NCI-H2196 (cell line): ENCODE results near the gene LRRC15.

Experiments
- DNase-seq: peaks from one replicate; lab custom pipeline; 2025; ENCODE audit not compliant: unreplicated experiment; lab: John Stamatoyannopoulos, UW

LRRC15 gene

DNA sequence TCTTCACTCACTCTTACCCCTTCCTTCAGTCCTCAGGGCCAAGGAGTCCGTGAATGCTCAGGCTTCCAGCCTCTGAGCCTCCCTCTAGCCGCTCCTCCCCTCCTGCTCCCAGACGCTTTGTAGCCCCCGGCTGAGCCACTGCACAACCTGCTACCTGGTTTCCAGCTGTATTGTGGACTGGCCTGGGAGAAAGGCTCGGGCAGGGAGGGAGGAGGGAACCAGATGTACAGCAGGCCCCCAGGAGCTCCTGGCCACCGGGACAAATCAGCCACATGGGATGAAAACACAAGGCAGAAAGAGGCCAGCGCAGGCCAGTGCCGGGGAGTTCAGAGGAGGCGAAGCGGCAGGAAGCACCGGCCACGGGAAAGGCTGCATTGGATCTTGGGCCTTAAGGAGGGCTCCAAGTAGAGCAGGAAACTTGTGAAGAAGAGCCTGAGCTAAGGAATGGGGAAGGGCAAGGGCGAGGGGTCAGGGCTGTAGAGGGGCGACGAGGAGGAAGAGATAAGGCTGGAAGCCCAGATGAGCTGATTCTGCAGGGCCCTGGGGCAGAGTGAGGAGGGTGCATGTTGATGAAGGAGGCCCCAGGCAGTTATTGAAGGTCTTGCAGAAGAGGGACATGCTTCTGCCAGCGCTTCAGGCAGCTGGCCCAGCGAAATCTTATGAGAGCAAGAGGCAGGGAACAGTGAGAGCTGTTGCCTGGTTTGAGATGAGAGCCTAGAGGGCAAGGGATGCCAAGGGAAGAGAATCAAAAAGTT, 32.8 kb downstream of the LRRC15 start:
- DNase-seq: no peak

GRCh38 chr3:194333981-194334320, 35.6 kb downstream of the LRRC15 start:
- DNase-seq: no peak

DNA sequence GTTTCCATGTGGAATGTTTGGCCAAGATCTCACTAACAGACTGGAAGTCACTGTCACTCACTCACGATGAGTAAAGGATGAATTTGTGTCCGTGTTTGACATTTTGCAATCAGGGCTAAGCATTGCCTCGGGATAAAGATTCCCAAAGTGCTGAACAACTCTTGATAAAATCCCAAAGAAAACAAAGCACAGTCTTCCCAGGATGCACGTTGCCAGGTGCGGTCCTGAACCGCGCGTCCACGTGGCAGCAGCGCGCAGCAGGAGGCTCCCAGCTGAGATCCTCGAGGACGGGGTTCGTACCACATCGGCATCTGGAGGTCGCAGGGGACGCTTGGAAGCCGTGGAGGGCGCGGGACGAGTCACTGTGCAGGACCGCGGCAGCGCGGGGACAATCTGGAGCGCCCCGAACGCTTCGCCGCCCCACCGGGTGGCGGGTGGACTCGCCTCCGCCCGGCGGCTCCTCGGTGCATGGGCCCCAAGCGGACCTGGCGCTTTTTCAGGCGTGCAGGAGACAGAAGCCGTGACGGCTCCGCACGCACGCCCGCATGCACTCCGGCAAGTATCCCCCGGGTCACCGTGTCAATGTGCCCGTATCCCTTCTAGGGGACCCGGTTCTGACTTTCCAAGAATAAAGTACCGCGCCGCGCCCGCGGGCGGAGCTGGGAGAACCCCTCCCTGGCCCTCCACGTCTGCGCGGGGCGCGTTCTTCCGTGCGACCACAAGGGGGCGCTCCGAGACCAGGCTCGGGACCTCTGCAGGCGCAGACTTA, 36.1 kb downstream of the LRRC15 start:
- DNase-seq: no peak

GRCh38 chr3:194332858-194333211, 36.7 kb downstream of the LRRC15 start:
- DNase-seq: no peak

- DNase-seq: no peak
Observed at GRCh38 chr3:194330579-194330978, 39.0 kb downstream of the LRRC15 start.

DNA sequence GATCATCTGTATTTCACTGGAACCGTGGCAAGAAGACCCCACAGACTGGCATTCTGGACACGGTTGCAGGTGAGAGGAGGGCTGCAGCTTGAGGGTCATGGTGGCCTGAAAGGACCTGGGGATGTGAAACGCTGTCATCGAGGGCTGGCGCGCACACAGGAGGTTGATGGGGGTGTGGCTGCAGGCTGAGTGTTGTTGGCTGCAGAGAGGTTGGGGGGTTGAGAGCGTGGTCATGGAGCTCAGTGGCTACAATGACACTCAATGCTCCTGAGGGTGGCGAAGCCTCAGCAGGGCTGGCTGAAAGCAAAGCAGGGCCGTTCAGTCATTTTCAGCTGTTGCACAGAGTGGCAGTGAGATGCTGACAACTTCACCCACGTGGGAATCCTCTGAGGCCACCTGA, 39.4 kb downstream of the LRRC15 start:
- no peak for DNase-seq

DNA sequence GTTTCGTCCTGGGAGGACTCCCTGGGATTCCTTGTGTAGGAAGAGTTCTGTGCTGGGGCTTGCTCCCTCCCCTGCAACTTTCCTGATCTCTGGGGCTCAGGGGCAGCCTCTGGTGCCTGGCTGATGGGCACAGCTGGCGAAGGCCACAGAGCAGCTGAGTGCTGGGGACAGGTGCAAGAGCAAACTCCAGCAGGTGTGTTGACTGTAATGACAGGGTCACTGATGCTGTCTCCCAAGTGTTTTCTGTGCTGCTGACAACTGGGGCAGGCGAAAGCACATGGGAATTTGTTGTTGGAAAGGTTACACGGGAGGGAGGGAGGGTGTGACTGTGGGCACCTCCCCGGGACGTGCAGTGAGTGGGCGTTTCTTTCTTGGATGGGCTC, 40.0 kb downstream of the LRRC15 start:
- no peak for DNase-seq

GRCh38 chr3:194328942-194329582, 40.5 kb downstream of the LRRC15 start:
- DNase-seq: no peak

- DNase-seq: no peak
Observed at GRCh38 chr3:194328053-194328657, 41.4 kb downstream of the LRRC15 start.

DNA sequence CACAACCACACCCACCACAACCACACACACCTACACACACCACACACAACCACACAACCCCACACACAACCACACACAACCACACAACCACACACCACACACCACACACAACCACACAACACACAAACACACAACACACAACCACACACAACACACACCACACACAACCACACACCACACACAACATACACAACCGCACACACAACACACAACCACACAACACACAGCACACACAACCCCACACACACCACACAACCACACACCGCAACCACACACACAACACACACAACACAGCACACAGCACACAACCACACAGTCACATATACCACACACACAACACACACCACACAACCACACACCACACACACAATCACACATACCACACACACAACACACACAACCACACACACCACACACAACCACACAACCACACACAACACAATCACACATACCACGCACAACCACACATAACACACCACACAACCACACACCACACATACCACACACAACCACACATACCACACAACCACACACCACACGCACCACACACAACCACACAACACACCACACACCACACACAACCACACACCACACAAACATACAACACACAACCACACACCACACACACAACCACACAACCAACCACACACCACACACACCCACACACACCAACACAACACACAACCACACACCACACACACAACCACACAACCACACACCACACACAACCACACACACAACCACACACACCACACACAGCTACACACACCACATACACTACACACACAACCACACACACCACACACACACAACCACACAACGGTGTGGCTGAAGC, 42.1 kb downstream of the LRRC15 start:
- DNase-seq: no peak

- DNase-seq: no peak
Observed at GRCh38 chr3:194326968-194327217, 42.6 kb downstream of the LRRC15 start.

DNA sequence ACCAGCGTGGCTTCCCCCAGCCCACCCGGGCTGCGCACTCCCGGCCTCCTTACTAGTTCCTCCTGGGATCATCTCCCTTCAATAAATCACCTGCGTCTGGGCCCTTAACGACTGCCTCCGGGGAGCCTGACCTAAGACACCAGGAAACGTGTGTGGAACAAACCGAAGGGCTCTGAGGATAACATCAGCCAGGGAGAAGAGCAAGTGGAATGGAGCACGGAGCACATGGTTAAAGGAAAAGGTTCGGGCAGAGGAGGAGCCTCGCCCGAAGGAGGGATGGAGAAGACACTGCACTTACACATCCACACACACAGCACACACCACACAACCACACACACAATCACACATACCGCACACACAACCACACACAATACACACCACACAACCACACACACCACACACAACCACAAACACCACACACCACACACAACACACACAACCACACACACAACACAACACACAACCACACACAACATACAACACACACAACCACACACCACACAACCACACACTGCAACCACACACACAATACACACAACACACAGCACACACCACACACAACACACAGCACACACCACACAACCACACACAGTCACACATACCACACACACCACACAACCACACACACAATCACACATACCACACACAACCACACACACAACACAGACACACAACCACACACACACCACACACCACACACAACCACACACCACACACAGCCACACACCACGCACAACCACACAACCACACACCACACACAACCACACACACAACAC, 43.2 kb downstream of the LRRC15 start:
- DNase-seq: no peak

- DNase-seq: no peak
Observed at GRCh38 chr3:194325424-194326153, 44.0 kb downstream of the LRRC15 start.

DNA sequence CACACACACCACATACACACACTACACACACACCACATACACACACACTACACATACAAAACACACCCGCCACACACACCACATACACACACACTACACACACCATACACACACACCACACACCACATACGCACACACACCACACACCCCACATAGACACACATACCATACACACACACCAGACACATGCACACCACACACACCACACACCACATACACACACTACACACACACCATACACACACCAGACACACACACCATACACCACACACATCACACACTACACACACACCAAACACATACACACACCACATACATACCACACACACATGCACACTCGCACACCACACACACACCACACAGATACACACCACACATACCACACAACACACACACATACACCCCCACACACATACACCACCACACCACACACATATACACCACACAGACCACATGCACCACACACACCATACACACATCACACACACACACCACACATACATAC, 44.7 kb downstream of the LRRC15 start:
- no peak for DNase-seq

GRCh38 chr3:194323785-194324735, 45.5 kb downstream of the LRRC15 start:
- no peak for DNase-seq

GRCh38 chr3:194322678-194323211, 46.8 kb downstream of the LRRC15 start:
- no peak for DNase-seq

GRCh38 chr3:194321693-194322640, 47.6 kb downstream of the LRRC15 start:
- DNase-seq: no peak
